Cardiac muscle cell (in vitro differentiated cells and primary cell): ENCODE results near the gene CYP27C1. TPM values are rescaled to one million over a fixed set of nuclear protein-coding genes. Genes with fewer than 3 reads are reported as not detected.

Experiments
- DNase-seq, 2 donors: peaks; one replicate each; pipeline versions ENCODE4 v3.0.0 to v3.0.0-alpha.2; 2010 to 2017; ENCODE audit warnings: low read depth in 1 of 2, low spot score in 1 of 2
- H3K27ac ChIP-seq: fragments of 200-600 bp; sonication (generic); 2 replicates; pipeline ENCODE4 v1.5.1; 2016
- H3K27me3 ChIP-seq: fragments of 200-600 bp; sonication (generic); 2 replicates; pipeline ENCODE4 v1.6.0; 2016; ENCODE audit warnings: control low read depth
- H3K36me3 ChIP-seq: fragments of 200-600 bp; sonication (generic); 2 replicates; pipeline ENCODE4 v1.5.1; 2016; ENCODE audit warnings: control low read depth
- H3K4me1 ChIP-seq: fragments of 200-600 bp; sonication (generic); 2 replicates; pipeline ENCODE4 v1.8.1; 2017; ENCODE audit warnings: low read depth, mild to moderate bottlenecking, mixed run types
- H3K4me3 ChIP-seq: fragments of 200-600 bp; sonication (generic); 2 replicates; pipeline ENCODE4 v1.5.1; 2016; ENCODE audit warnings: mild to moderate bottlenecking
- H3K9me3 ChIP-seq: fragments of 200-600 bp; sonication (generic); 2 replicates; pipeline ENCODE4 v1.5.1; 2017; ENCODE audit warnings: low read depth, mild to moderate bottlenecking, control low read depth
- CTCF ChIP-seq: IDR thresholded peaks from 2 replicates; pipeline ENCODE4 v1.5.1; 2012; ENCODE audit warnings: low read depth, mild to moderate bottlenecking, low read length
- polyA plus RNA-seq: library from polyadenylated mRNA; unstranded; fragments of >200 nt; fragmentation: Nextera tagmentation; extraction: Ambion mirVana; gene quantifications from 2 replicates; pipeline ENCODE4 v1.2.1, GENCODE V29; 2016
- total RNA-seq: library from RNA; depleted of rRNA; stranded (reverse); fragments of >200 nt; gene quantifications from 2 replicates; pipeline ENCODE4 v1.2.3, GENCODE V29; 2016

CYP27C1 gene
- total and polyA plus RNA-seq, 2 experiments from 2014 or later: 1.5 to 3.6 TPM

DNA sequence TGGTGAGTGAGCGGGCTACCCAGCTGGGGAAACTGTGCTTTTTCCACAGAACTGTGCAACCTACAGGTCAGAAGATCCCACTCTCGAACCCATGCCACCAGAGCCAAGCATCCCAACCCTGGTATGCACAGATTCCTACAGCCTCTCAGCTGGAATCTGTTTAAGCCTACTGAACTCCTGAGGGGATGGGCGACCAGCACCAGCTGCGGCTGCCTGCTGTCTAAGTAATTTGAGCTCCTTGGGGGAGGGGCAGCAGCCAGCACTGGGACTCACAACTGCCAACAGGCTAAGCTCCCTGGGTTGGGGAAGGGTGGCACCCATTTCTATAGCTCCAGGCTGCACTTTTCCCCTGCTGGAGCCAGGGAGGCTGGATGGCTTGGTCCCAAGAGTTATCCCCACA lies 11.8 kb downstream of the CYP27C1 start:
- Histone ChIP-seq H3K36me3 (no peaks in the 10 kb centered on the region), H3K27ac (peak overlapping the region; percentile 56), H3K9me3 (no peaks in the 10 kb centered on the region), H3K4me1 (peaks cover 8% of the 10 kb centered on the region), H3K4me3 (no peak overlapping the region), H3K27me3 (no peaks in the 10 kb centered on the region)
- DNase-seq: peak; percentile 29 to 86
- TF ChIP-seq CTCF: no peak

- Histone ChIP-seq H3K9me3 (no peaks in the 10 kb centered on the region), H3K27ac (no peak overlapping the region), H3K4me1 (peaks cover 8% of the 10 kb centered on the region), H3K4me3 (no peak overlapping the region), H3K36me3 (no peaks in the 10 kb centered on the region), H3K27me3 (no peaks in the 10 kb centered on the region)
- no peak for DNase-seq
- no peak for TF ChIP-seq CTCF
Observed at GRCh38 chr2:127205218-127206125, 14.6 kb downstream of the CYP27C1 start.

DNA sequence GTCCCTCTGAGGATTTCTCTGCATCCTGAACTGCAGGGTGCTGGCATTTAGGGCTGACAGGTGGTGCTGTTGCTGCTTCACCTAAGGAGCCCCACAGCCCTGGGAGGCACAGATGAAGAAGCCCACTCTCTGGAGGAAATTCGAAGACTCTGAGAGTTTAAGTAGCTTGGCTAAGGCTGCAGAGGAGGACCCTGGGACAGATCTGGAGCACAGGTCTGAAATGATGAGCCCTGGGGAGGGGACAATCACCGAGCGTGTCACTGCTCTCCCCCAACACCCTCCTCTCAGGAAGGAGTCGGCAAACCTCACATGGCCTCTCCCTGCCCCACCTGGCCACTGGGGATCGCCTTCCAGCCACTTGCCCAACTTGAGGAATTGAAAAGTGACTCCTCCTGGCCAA lies 18.6 kb downstream of the CYP27C1 start:
- Histone ChIP-seq H3K4me3 (no peak overlapping the region), H3K27ac (no peak overlapping the region), H3K27me3 (no peaks in the 10 kb centered on the region), H3K4me1 (no peaks in the 10 kb centered on the region), H3K36me3 (no peaks in the 10 kb centered on the region), H3K9me3 (no peaks in the 10 kb centered on the region)
- TF ChIP-seq CTCF: no peak
- no peak for DNase-seq

- Histone ChIP-seq H3K27me3 (no peaks in the 10 kb centered on the region), H3K36me3 (no peaks in the 10 kb centered on the region), H3K9me3 (no peaks in the 10 kb centered on the region), H3K4me3 (no peak overlapping the region), H3K4me1 (no peaks in the 10 kb centered on the region), H3K27ac (no peak overlapping the region)
- DNase-seq: no peak
- no peak for TF ChIP-seq CTCF
Observed at GRCh38 chr2:127200962-127201361, 19.1 kb downstream of the CYP27C1 start.

GRCh38 chr2:127199223-127199622 lies 20.9 kb downstream of the CYP27C1 start:
- DNase-seq: no peak
- TF ChIP-seq CTCF: no peak

More at GRCh38 chr2:127199223-127199622, 20.9 kb downstream of the CYP27C1 start:
- Histone ChIP-seq H3K4me3 (no peak overlapping the region), H3K36me3 (no peaks in the 10 kb centered on the region), H3K9me3 (no peaks in the 10 kb centered on the region), H3K27me3 (no peaks in the 10 kb centered on the region), H3K4me1 (no peaks in the 10 kb centered on the region), H3K27ac (no peak overlapping the region)
